GM12878 (cell line): Measurements from ENCODE around the gene SMOC1. TPM values are rescaled to one million over a fixed set of nuclear protein-coding genes. Genes with fewer than 3 reads are reported as not detected.

ENCODE experiments used
- ATAC-seq: fragments of 200-7000 bp; cut with Tn5 transposase; 3 replicates; pipeline ENCODE4 v1.9.1; 2020; ENCODE audit warnings: mild to moderate bottlenecking, moderate library complexity
- BruUV-seq: library from RNA; stranded (reverse); fragments of 400-500 nt; replicated peaks from 2 replicates; lab custom pipeline; 2021; lab: Mats Ljungman, UMichigan
- CTCF ChIA-PET: fragments of 300-600 bp; sonication (Branson Sonifier 250); formaldehyde crosslinking; extraction: SDS; loops from one replicate; lab custom pipeline; 2021; ENCODE audit warnings: inconsistent platforms; lab: Yijun Ruan, JAX
- POLR2A ChIA-PET: fragments of 350-600 bp; formaldehyde crosslinking; extraction: SDS; loops from one replicate; lab custom pipeline; 2021; ENCODE audit warnings: inconsistent platforms; lab: Charles Lee
- RAD21 ChIA-PET: fragments of 300-600 bp; sonication (Branson Sonifier 250); formaldehyde crosslinking; loops from one replicate; lab custom pipeline; 2023; ENCODE audit warnings: antibody characterized with exemption; ENCODE audit not compliant: unreplicated experiment; lab: Charles Lee
- SMC1A ChIA-PET: fragments of 300-600 bp; sonication (Branson Sonifier 250); formaldehyde crosslinking; loops from one replicate; lab custom pipeline; 2023; ENCODE audit not compliant: unreplicated experiment, uncharacterized antibody; lab: Charles Lee
- DNase-seq: peaks from one replicate; pipeline ENCODE4 v3.0.0-alpha.2; 2011; ENCODE audit warnings: low read depth, low spot score
- FAIRE-seq: peaks from 3 replicates; lab custom pipeline; 2011; peaks lifted over from hg19 to GRCh38; lab: Jason Lieb, UNC
- H2AFZ ChIP-seq: 2 replicates; pipeline ENCODE4 v1.6.0; 2011; ENCODE audit warnings: low read depth, low read length, control low read depth; ENCODE audit not compliant: control insufficient read depth
- H3K27ac ChIP-seq: 2 replicates; pipeline ENCODE4 v1.5.1; 2011; ENCODE audit warnings: control low read depth; ENCODE audit not compliant: control insufficient read depth, insufficient read depth
- H3K27me3 ChIP-seq, 2 experiments: replicated peaks in 1 of 2; 2 replicates each; pipeline versions ENCODE4 v1.6.0 to v1.6.1; 2011; ENCODE audit warnings: low read length in 1 of 2; ENCODE audit not compliant: control insufficient read depth in 2 of 2, insufficient read depth in 2 of 2
- H3K36me3 ChIP-seq, 2 experiments: 2 replicates each; pipeline ENCODE4 v1.5.1; 2011; ENCODE audit warnings: low read length in 1 of 2; ENCODE audit not compliant: control insufficient read depth in 2 of 2, insufficient read depth in 2 of 2
- H3K4me1 ChIP-seq: 2 replicates; pipeline ENCODE4 v1.6.1; 2011; ENCODE audit warnings: mild to moderate bottlenecking, low read length, moderate library complexity, mixed read lengths; ENCODE audit not compliant: control insufficient read depth, insufficient read depth
- H3K4me2 ChIP-seq: 2 replicates; pipeline ENCODE4 v1.6.0; 2011; ENCODE audit warnings: control low read depth; ENCODE audit not compliant: control insufficient read depth, insufficient read depth
- H3K4me3 ChIP-seq: fragments of 200-600 bp; sonication (generic); 2 replicates; pipeline ENCODE4 v1.5.1; 2016
- H3K79me2 ChIP-seq: 2 replicates; pipeline ENCODE4 v1.6.0; 2011; ENCODE audit warnings: low read length; ENCODE audit not compliant: control insufficient read depth, insufficient read depth
- H3K9ac ChIP-seq: 2 replicates; pipeline ENCODE4 v1.8.0; 2011; ENCODE audit warnings: low read length, control low read depth, mixed read lengths; ENCODE audit not compliant: control insufficient read depth, insufficient read depth
- H3K9me3 ChIP-seq: replicated peaks from 3 replicates; pipeline ENCODE4 v1.5.1; 2011; ENCODE audit warnings: mild to moderate bottlenecking, low read length; ENCODE audit not compliant: control insufficient read depth, insufficient read depth
- H4K20me1 ChIP-seq: 2 replicates; pipeline ENCODE4 v1.6.0; 2011; ENCODE audit not compliant: control insufficient read depth, insufficient read depth
- FOXK2 ChIP-seq: fragments of 450-650 bp; IDR thresholded peaks from 2 replicates; pipeline ENCODE4 v1.6.1; 2017; ENCODE audit warnings: mild to moderate bottlenecking, moderate library complexity
- NR2C2 ChIP-seq: IDR thresholded peaks from 2 replicates; pipeline ENCODE4 v1.6.1; 2011; ENCODE audit warnings: borderline replicate concordance, low read depth; ENCODE audit not compliant: control insufficient read depth, insufficient read length
- RBBP5 ChIP-seq: fragments of 200-600 bp; sonication (generic); conservative IDR thresholded peaks from 2 replicates; pipeline ENCODE4 v1.6.1; 2016
- SMC3 ChIP-seq: IDR thresholded peaks from 2 replicates; pipeline ENCODE4 v1.6.1; 2011; ENCODE audit warnings: low read length, improper control_type of control experiment, borderline replicate concordance
- SPI1 ChIP-seq: IDR thresholded peaks from 2 replicates; pipeline ENCODE4 v1.6.1; 2011; ENCODE audit warnings: low read depth, mild to moderate bottlenecking, low read length, moderate library complexity, borderline replicate concordance; ENCODE audit not compliant: insufficient read depth
- ZNF274 ChIP-seq: IDR thresholded peaks from one replicate; pipeline ENCODE4 v1.8.0; 2011; ENCODE audit not compliant: insufficient read length, insufficient read depth
- WGBS: methylation state at CpG from one replicate; pipeline ENCODE4 v1.1.6; 2016; ENCODE audit warnings: low lambda C conversion rate; ENCODE audit not compliant: insufficient replicate concordance, insufficient coverage; ENCODE audit errors: missing lambda C conversion rate; 5-methylcytosine and 5-hydroxymethylcytosine counted together
- in situ Hi-C: fragments of 300-500 bp; cut with MboI; formaldehyde crosslinking; loops from 9 replicates; pipeline ENCODE4 v1.14.3; 2018; ENCODE audit warnings: mixed read lengths
- intact Hi-C: fragments of 100-400 bp; cut with micrococcal nuclease; formaldehyde crosslinking; loops from one replicate; pipeline ENCODE4 v1.14.2; 2022; ENCODE audit not compliant: unreplicated experiment
- polyA plus RNA-seq, 11 experiments: library from polyadenylated mRNA; depleted of rRNA in 4 of 11; unstranded in 6 of 11; stranded (reverse) in 5 of 11; fragments of >200 nt; fragmentation: Nextera tagmentation in 4 of 11; fragmentation: Illumina TruSeq in 1 of 11; extraction: Ambion mirVana in 4 of 11; extraction: Trizol in 1 of 11; gene quantifications; 1 replicate in 1 of 11; 2 replicates in 10 of 11; pipeline versions ENCODE4 v1.2.1 to v1.2.3, GENCODE V29; 2011 to 2016; ENCODE audit warnings: inconsistent platforms in 2 of 11, missing spikeins in 2 of 11, low read depth in 1 of 11
- total RNA-seq, 4 experiments: library from RNA; depleted of rRNA in 3 of 4; stranded (reverse); fragments of >200 nt in 3 of 4; fragmentation: Illumina TruSeq in 1 of 4; extraction: Trizol in 1 of 4; gene quantifications; 2 replicates each; pipeline versions ENCODE4 v1.2.1 to v1.2.3, GENCODE V29; 2013 to 2021

The SMOC1 gene
- total and polyA plus RNA-seq, 10 of the 15 experiments (the other 5 are each of a cell fraction or from before 2014, with no cell fraction given) = 0.03 to 0.26 (median 0.14) TPM; not detected in 7

DNA sequence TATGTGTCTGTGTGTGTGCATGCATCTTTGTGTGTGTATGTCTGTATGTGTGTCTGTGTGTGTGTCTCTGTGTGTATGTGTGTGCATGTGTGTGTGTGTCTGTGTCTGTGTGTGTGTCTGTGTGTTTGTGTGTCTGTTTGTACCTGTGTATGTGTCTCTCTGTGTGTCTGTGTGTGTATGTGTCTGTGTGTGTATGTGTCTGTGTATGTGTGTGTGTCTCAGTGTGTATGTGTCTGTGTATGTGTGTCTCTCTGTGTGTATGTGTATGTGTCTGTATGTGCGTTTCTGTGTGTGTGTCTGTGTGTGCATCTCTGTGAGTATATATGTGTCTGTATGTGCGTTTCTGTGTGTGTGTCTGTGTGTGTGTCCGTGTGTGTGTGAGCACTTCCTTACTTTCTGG is 39.6 kb upstream of the SMOC1 start:
- BruUV-seq = no TSS peak
- Histone ChIP-seq H3K27ac (no peak overlapping the region), H3K36me3 (no peaks in the 10 kb centered on the region), H3K4me1 (no peaks in the 10 kb centered on the region), H4K20me1 (no peaks in the 10 kb centered on the region), H3K9me3 (no peaks in the 10 kb centered on the region), H3K9ac (no peak overlapping the region)
- in situ Hi-C loops = no loop called here
- CTCF ChIA-PET = interaction anchor here (1.1 kb wide), 1 partner anchor 188 kb away, joined by 5 read pairs; no protein-coding TSS in a partner anchor
- DNase-seq = no peak
- 14% methylated on average over 3 of the region's 3 CpGs for WGBS
- intact Hi-C loops = no loop called here
- no peak for TF ChIP-seq RBBP5
- peak; percentile 21 for TF ChIP-seq NR2C2
- no peak for TF ChIP-seq ZNF274
- 0 out of 2 replicates have a peak, but pooled peaks have one; percentile 24 for TF ChIP-seq FOXK2
- TF ChIP-seq, all 136 proteins: peak for 2
- no peak for ATAC-seq
- peaks cover 3 to 5% of the 10 kb centered on the region in 2 experiments; a peak in 3 of 4 replicates for H3K27me3 ChIP-seq
- POLR2A ChIA-PET = no interaction called here
- no peaks in the 10 kb centered on the region for H3K79me2 ChIP-seq
- SMC1A ChIA-PET = no interaction called here
- H3K4me2 ChIP-seq = no peak overlapping the region
- FAIRE-seq = peak; percentile 70
- H3K4me3 ChIP-seq = no peak overlapping the region
- RAD21 ChIA-PET = no interaction called here
- H2AFZ ChIP-seq = no peak overlapping the region

DNA sequence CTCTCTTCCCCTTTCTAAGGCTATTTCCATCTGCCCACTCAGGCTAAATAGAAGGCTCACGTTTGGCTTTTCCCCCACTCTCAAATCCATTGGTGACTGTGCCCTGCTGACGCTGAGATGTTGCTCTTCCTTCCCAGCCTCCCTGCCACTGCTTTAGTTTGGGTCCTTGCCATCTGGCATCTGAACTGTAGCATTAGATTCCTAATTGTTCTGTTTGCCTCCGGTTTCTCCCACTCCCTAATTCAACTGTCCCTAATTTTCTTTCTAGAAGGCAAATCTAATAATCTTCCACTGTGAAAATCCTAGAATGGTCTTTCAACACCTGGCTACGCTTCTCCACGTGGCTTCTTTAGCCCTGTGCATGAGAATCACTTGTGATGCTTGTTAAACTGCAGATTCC is 37.6 kb upstream of the SMOC1 start:
- ChIA-PET CTCF (no interaction called here), POLR2A (no interaction called here), RAD21 (no interaction called here), SMC1A (no interaction called here)
- Histone ChIP-seq H3K27me3 (peaks cover 3 to 5% of the 10 kb centered on the region in 2 experiments; a peak in 3 of 4 replicates), H2AFZ (no peak overlapping the region), H3K9me3 (no peaks in the 10 kb centered on the region), H3K79me2 (no peaks in the 10 kb centered on the region), H3K36me3 (no peaks in the 10 kb centered on the region), H4K20me1 (no peaks in the 10 kb centered on the region), H3K4me3 (no peak overlapping the region), H3K9ac (no peak overlapping the region), H3K27ac (no peak overlapping the region), H3K4me1 (no peaks in the 10 kb centered on the region), H3K4me2 (no peak overlapping the region)
- intact Hi-C loops = no loop called here
- DNase-seq (no peak), ATAC-seq (no peak), FAIRE-seq (no peak)
- WGBS = 8% methylated on average over 5 of the region's 5 CpGs
- no peak for TF ChIP-seq SMC3
- peak; percentile 2; the same call in 1 of the 2 replicates for TF ChIP-seq SPI1
- BruUV-seq = no TSS peak
- in situ Hi-C loops = no loop called here
